Stimulated activated CD8-positive, alpha-beta memory T cell treated with anti-CD3 and anti-CD28 coated beads, Interleukin-2, amount 100 ng/mL, for 1 hour (primary cell): ENCODE measurements around the gene PFAS.
A peak's percentile ranks its signal among the peaks of the same experiment; 100 is the strongest.
"Not testable (repeated sequence)": the region's sequence is repeated elsewhere in the genome, so short reads cannot be mapped to it uniquely, and the experiment has no call there.

Source experiments
- DNase-seq, 2 donors: peaks; one replicate each; pipeline ENCODE4 v3.0.0-alpha.2; 2020; ENCODE audit warnings: low read depth in 2 of 2

Gene PFAS

DNA sequence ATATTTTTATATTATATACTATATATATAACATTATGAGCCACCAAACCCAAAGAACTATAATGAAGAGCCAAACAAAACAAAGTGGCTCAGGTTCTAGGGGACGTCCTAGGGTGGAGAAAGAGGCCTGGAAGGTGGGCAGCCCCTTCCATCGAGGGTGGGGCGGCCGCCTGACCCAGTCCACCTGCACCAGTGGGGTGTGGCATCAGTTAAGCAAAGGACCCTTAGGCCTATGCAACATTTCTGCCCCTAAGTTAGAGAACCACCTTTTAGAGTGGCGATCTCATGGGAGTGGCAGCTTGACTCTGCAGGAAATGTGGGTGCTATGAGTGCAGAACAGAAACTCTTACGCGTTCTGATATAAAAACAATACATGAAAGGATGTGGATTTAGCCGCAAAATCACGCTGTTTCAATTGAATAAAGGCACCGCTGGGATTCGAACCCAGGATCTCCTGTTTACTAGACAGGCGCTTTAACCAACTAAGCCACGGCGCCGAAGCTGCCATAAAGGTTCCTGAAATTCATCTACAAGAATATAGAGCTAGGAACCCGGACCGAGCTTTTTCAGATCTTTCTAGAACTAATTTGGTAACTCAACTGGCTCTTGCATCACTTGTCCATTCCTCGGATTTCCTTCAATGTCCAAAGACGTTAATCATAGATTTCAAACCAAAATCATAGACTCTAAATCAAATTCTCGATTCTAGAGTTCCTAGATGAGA, 23.1 kb upstream of the PFAS start:
- peak in 1 of 2 donors; percentile 16 for DNase-seq

DNA sequence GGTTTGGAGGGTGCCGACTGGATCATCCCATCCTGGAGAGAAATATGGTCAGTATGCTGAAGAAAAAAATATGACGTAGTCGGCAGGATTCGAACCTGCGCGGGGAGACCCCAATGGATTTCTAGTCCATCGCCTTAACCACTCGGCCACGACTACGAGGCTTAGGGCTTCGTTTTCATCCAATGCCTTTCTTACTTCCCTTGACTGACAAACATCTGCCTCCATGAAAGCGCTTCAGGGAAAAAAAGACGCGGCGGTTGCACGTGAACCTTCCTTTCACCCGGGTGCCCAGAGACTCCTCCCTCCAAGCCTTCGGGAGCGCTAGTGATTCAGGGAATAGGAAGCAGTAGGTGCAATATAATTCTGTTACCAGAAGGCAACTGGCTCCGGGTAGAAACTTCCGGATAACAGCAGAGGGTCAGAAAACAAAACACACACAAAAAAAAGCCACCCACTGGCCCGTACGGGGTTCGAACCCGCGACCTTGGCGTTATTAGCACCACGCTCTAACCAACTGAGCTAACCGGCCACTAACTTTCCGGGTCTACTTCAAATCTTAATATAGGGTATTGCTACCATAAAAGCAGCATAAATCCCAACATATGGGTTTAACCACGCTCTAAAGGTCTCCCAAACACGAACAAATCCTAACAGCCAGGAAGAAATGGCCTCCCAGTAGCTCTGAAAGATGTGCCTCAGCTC, 22.4 kb upstream of the PFAS start:
- DNase-seq: no peak

DNA sequence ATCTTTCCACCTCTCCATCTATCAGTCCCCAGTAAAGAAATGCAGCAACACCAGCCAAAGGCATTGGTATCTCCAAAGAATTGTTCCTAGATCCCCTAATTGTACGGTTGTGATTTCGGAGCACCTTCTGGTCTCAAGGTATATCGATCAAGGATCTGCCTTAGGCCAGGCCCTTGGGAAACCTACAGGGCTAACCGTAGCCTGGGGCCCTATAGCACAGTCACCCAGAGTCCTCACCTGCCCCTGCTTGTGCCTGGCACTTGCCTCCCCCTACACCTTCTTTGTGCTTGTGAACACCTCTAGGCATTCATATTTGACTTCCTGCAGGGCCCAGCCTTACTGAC, 21.9 kb upstream of the PFAS start:
- DNase-seq: no peak

DNA sequence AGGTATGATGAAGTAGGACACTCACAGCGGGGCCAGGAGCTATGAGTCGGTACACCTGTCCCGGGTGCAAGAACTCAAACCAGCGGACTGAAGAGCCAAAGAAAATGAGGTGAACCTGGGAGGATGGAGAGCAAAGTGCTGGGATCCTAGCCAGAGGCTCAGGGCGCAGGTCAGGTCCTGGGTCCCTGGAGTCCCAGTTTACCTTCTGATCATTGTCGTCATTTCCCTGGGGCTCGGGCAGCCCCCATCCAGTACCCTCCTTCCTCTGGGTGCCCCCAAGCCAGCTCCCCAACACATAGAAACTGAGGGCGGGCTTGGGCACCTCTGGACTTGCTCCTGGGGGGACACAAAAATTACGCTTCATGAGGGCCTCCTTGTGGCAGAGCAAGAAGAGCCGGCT, 17.4 kb upstream of the PFAS start:
- no peak for DNase-seq

DNA sequence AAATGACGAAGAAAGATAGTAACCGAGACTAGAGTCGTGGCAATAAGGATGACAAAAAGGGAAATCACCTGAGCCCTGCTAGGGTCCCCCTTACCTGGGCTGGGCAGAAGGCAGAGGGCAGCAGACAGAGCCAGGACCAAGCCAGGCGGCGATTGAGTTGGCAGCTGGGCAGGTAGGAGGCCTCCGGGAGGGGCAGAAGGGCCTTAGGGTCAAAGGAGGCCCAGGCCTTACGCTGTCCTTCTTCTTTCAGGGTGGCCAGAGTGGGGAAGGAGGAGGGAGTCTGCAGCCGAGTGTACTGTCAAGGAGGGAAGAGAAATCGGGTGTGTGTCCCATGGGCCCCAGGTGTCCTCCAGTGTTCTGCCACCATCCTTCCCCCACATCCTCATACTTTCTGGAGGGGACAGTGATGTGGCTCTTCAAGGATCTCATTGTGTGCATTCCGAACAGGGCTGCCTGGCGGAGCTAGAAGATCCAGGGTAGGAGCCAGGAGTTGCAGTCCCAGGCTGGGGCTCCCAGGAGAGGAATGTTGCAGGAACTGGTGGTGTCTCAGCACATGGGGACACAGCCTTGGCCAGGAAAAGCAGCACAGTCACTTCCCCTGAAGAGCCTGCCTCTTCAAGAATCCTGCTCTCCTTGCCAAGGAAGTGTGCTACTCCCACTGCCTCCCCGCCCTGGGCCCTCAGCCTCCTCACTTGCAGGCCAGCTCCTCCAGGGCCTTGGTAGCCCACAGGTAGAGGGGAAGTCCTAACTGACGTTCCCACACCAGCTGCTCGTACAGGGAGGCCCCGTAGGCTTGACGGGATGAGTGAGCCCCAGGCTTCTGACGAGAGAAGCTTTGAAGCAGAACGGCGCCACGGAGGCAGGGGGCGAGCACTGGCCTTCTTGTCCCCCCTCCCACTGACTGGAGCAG, 14.5 kb upstream of the PFAS start:
- DNase-seq: no peak

DNA sequence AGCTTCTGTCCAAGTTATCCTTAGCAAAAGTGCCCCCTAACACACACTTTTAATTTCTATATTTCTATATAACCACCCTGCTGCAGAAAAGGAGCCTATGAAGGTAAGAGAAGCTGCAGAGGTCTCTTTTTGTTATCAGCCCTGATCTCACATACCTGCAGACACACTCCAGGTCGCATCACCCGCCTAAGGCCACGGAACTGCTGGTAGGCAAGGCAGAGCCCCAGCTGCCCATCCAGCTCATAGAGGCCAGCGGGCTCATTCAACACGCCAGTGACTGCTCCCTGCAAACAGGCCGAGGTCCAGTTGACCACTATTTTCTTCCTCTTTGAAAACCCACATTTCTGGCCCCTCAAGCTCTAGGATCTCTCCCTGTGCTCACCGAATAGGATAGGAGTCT, 13.4 kb upstream of the PFAS start:
- DNase-seq: no peak

DNA sequence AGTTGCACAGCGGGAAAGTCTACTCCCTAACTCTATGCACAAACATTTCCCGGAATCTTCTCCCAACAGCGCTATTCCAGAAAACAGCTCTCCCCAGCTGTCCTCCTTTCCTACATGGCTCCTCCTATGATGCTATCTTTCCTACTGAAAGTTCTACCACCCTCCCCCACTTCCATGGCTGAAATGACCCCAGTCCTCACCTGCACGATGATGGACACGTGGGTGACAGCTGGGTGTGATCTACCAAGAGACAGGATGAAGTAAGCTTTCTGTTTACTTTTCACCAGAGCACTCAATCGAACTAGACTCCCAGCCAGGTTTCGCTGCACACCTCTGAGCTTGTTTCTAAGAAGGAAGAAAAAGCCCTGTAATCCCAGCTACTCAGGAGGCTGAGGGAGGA, 11.9 kb upstream of the PFAS start:
- no peak for DNase-seq

DNA sequence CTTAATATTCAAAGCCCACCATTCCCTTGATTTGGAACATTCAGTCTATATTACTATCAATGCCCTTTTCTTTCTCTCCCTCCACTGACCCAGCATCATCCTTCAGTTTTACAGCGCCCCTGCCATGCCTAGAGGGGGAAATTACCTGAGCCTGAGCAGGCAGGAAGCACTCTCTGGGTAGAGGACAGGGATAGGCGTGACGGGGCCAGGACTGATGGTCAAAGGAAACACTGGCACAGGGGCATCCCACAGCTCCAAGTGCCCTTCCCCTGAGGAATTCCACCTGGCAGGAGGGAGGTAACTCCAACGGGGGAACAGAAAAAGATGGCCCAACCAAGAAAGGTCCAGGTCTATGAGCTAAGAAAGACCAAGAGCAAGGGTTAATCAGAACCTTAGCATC, 11.2 kb upstream of the PFAS start:
- no peak for DNase-seq

DNA sequence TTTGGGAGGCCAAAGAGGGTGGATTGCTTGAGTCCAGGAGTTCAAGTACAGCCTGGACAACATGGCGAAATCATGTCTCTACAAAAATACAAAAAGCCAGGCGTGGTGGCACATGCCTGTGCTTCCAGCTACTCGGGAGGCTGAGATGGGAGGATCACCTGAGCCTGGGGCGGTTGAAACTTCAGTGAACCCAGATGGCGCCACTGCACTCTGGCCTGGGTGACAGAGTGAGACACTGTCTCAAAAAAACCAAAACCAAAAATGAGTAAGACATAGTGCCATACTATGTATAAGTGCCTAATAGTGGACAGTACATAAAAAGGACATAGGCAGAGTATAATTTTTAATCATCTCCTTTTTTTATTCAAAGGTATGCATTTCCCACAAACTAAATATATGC, 5.3 kb upstream of the PFAS start:
- no peak for DNase-seq

DNA sequence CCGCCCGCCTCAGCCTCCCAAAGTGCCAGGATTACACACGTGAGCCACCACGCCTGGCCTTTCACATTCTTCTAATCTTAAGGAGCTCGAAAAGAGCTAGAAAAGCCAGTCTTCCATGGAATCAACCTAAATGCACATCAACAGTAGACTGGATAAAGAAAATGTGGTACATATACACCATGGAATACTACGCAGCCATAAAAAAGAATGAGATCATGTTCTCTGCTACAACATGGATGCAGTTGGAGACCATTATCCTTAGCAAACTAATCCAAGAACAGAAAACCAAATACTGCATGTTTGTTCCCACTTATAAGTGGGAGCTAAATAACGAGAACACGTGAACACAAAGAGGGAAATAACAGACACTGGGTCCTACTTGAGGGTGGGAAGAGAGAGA, 4.3 kb upstream of the PFAS start:
- no peak for DNase-seq

DNA sequence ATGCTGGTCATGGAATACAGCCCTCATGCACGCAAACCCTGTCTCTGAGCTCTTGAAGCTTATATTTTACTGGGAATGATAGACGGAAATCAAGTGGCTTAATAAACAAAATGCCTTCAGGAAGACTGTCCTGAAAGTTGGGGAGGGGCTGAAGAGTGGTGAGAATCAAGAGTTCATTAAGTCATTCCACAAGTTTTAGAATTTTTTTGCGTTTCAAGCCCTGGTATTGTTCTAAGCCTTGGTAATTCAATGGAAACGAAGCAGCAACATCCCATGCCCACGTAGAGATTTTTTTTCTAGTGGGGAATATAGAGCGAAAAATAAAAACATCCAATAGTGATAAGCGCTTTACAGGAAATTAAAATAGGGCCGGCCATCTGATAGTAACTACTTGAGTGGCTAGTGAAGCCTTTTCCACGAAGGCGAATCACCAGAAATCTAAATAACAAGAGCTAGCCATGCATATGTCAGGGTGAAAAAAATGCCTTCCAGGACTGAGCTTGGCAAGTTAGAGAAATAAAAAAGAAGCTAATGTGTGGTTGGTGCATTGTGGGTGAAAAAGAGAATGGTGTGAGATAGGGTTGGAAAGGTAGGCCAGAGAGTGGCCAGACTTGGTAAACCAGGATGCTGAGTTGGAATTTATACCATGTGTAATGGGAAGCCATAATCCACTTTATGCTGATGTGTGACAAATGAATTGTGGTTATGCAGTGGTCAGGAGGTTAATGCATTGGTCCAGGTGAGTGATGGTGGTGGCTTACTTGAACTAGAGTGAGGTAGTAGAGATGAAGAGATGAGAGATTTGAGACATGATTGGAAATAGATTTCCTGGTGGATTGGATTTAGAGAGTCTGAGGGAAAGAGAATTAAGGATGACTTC, 772 bp downstream of the PFAS start:
- no peak for DNase-seq

DNA sequence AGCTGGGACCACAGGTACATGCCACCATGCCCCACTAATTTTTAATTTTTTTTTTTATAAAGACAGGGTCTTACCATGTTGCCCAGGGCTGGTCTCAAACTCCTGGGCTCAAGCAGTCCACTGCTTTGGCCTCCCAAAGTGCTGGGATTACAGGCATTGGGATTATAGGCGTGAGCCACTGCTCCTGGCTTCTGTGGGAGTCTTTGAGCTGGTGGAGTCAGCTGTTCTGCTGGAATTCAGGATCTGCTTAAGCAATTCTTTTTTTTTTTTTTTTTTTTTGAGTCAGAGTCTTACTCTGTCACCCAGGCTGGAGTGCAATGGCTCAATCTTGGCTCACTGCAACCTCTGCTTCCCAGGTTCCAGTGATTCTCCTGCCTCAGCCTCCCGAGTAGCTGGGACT, 2.3 kb downstream of the PFAS start:
- not testable (repeated sequence) for DNase-seq

DNA sequence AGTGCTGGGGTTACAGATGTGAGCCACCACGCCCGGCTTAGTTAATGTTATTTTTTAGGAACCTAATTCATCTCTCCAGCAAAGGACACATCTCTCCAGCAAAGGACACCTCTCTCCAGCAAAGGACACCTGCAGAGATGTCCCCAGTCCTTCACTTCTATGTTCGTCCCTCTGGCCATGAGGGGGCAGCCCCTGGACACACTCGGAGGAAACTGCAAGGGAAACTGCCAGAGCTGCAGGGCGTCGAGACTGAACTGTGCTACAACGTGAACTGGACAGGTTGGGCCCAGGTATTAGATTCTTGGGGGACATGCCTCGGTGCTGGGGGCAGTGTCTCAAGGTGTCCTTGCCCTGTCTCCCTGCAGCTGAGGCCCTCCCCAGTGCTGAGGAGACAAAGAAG, 4.7 kb downstream of the PFAS start:
- no peak for DNase-seq

DNA sequence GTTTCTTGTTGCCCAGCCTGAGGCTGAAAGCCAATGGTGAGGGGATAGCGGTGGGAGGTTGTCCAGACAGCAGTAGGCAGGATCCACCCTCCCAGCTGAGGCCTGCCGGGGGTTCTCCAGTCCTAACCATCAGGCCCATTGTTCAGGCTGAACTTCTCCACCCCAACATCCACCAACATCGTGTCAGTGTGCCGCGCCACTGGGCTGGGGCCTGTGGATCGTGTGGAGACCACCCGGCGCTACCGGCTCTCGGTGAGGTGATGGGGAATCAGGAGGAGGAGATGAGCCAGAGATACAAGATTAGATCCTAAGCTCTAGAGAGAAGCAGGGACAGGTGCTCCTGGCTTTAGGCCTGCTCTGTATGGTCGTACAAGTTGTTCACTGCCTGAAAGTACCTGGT, 5.8 kb downstream of the PFAS start:
- no peak for DNase-seq

DNA sequence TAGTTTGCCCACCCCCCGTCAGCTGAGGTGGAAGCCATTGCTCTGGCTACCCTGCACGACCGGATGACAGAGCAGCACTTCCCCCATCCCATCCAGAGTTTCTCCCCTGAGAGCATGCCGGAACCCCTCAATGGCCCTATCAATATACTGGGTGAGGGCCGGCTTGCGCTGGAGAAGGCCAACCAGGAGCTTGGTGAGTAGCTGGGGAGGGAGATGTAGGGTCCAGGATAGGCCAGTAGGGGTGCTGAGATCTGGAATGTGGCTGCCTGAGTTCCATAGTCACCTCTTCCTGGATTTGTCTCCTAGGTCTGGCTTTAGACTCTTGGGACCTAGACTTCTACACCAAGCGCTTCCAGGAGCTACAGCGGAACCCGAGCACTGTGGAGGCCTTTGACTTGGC, 6.4 kb downstream of the PFAS start:
- no peak for DNase-seq

DNA sequence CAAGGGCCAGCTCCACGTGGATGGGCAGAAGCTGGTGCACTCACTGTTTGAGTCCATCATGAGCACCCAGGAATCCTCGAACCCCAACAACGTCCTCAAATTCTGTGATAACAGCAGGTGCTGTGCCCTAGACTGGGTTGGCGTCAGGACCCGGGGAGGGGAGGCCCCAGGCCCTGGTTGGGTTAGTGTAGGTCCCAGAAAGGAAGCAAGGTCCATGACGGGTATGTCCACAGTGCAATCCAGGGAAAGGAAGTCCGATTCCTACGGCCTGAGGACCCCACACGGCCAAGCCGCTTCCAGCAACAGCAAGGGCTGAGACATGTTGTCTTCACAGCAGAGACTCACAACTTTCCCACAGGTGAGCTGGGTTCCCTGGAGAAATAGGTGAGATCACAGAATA, 7.2 kb downstream of the PFAS start:
- DNase-seq: no peak

DNA sequence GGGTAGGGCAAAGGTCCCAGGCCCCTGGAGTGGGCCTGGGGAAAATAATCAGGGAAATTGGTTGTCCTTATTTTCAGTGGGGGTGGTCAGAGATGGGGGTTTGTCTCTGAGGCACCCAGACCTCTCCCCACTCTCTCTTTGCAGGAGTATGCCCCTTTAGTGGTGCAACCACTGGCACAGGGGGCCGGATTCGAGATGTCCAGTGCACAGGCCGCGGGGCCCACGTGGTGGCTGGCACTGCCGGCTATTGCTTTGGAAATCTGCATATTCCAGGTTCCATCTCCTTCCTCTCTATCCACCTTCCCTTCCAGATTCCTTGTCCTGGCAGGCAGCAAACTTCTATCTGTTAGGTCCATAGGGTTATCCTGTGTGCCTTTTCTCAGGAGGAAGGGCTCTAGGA, 7.6 kb downstream of the PFAS start:
- DNase-seq: no peak

DNA sequence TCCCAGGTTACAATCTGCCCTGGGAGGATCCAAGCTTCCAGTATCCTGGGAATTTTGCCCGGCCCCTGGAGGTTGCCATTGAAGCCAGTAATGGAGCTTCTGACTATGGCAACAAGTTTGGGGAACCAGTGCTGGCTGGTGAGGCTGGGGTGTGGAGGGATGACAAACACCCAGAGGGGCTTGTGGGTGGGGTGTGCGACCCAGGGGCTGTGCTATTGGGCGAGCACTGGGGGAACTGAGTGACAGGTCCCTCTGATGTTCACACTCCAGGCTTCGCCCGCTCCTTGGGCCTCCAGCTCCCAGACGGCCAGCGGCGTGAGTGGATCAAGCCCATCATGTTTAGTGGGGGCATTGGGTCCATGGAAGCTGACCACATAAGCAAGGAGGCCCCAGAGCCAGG, 8.7 kb downstream of the PFAS start:
- DNase-seq: no peak

DNA sequence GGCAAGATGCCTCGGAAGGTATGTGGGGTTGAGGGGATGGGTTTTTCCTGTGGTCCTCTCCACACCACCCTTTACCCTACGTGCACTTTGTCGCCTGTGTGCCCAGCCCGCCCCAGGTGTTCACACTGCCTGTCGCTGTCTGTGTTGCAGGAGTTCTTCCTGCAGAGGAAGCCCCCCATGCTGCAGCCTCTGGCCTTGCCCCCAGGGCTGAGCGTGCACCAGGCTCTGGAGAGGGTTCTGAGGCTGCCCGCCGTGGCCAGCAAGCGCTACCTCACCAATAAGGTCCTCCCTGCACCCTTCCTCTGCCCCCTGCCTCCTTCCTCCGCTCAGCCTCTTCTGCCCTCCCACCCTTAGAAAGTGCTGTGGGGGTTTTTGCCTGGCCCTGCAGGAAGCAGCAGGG, 15.2 kb downstream of the PFAS start:
- DNase-seq: no peak

DNA sequence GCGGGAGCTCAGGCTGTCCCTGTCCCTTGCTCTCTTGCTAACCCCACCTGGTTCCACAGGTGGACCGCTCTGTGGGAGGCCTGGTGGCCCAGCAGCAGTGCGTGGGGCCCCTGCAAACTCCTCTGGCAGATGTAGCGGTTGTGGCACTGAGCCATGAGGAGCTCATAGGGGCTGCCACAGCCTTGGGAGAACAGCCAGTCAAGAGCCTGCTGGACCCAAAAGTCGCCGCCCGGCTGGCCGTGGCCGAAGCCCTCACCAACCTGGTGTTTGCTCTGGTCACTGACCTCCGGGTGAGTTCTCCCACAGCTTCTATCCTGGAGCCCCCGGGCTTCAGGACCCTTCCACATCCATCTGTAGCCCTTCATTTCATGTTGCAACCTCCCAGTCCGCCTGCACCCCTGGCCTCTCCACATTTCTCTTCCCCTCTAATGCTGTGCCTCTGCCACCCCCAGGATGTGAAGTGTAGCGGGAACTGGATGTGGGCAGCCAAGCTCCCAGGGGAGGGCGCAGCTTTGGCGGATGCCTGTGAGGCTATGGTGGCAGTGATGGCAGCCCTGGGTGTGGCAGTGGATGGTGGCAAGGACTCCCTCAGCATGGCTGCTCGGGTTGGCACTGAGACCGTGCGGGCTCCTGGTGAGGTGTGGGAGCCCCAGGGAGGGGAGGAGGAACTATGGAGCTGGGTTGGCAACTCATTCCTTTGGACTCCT, 15.9 kb downstream of the PFAS start:
- DNase-seq: no peak
